Endothelial cell of umbilical vein (primary cell): ENCODE results near the gene CACNA2D2. TPM values are rescaled to one million over a fixed set of nuclear protein-coding genes. Genes with fewer than 3 reads are reported as not detected.

ENCODE experiments used
- BruUV-seq: library from RNA; stranded (reverse); fragments of 400-500 nt; replicated peaks from 2 replicates; lab custom pipeline; 2021; lab: Mats Ljungman, UMichigan
- CTCF ChIA-PET: fragments of 300-600, 350-600 bp; sonication (Branson Sonifier 250); formaldehyde crosslinking; loops from one replicate; lab custom pipeline; 2021; ENCODE audit warnings: antibody characterized with exemption, inconsistent platforms; lab: Charles Lee
- POLR2A ChIA-PET: fragments of 300-600, 350-600 bp; sonication (Branson Sonifier 250); formaldehyde crosslinking; loops from one replicate; lab custom pipeline; 2021; ENCODE audit warnings: antibody characterized with exemption, inconsistent platforms; lab: Charles Lee
- DNase-seq: peaks from one replicate; pipeline ENCODE4 v3.0.0-alpha.2; 2011; ENCODE audit warnings: low read depth, low spot score
- FAIRE-seq: peaks from 2 replicates; lab custom pipeline; 2011; peaks lifted over from hg19 to GRCh38; lab: Jason Lieb, UNC
- H2AFZ ChIP-seq: 2 replicates; pipeline ENCODE4 v1.6.0; 2012; ENCODE audit warnings: low read depth, low read length, control low read depth, inconsistent platforms
- H3K27ac ChIP-seq: 2 replicates; pipeline ENCODE4 v1.5.1; 2011; ENCODE audit warnings: low read depth, mild to moderate bottlenecking, control low read depth, low read length, moderate library complexity; ENCODE audit not compliant: insufficient read depth
- H3K27me3 ChIP-seq, 2 experiments: 2 replicates each; pipeline versions ENCODE4 v1.6.0 to v1.6.1; 2011; ENCODE audit warnings: low read length in 2 of 2, mixed read lengths in 1 of 2; ENCODE audit not compliant: control insufficient read depth in 2 of 2, insufficient read depth in 2 of 2
- H3K36me3 ChIP-seq, 2 experiments: 2 replicates in 1 of 2; 3 replicates in 1 of 2; pipeline ENCODE4 v1.5.1; 2011; ENCODE audit warnings: low read length in 2 of 2, mild to moderate bottlenecking in 1 of 2, moderate library complexity in 1 of 2; ENCODE audit not compliant: control insufficient read depth in 2 of 2, insufficient read depth in 2 of 2; ENCODE audit errors: extremely low read depth in 1 of 2
- H3K4me1 ChIP-seq: 3 replicates; pipeline ENCODE4 v1.5.1; 2011; ENCODE audit warnings: mild to moderate bottlenecking, low read length; ENCODE audit not compliant: control insufficient read depth, insufficient read depth; ENCODE audit errors: extremely low read depth
- H3K4me2 ChIP-seq: 2 replicates; pipeline ENCODE4 v1.6.1; 2011; ENCODE audit warnings: low read length, control low read depth, mixed read lengths; ENCODE audit not compliant: insufficient read depth
- H3K4me3 ChIP-seq, 3 experiments: fragments of 200-600 bp in 1 of 3; sonication (generic), shearing (Covaris generic) in 1 of 3; replicated peaks in 1 of 3; 2 replicates each; pipeline ENCODE4 v1.5.1; 2011 to 2016; ENCODE audit warnings: control low read depth in 3 of 3, low read length in 3 of 3, mild to moderate bottlenecking in 2 of 3, inconsistent platforms in 1 of 3, low read depth in 1 of 3, moderate library complexity in 1 of 3; ENCODE audit not compliant: insufficient read depth in 1 of 3
- H3K79me2 ChIP-seq: 2 replicates; pipeline ENCODE4 v1.6.0; 2012; ENCODE audit warnings: low read length, inconsistent platforms; ENCODE audit not compliant: control insufficient read depth, insufficient read depth
- H3K9ac ChIP-seq: replicated peaks from 2 replicates; pipeline ENCODE3; 2011; ENCODE audit warnings: low read length, control low read depth; ENCODE audit not compliant: insufficient read depth; ENCODE audit errors: extremely low read depth
- H3K9me1 ChIP-seq: replicated peaks from 3 replicates; pipeline ENCODE4 v1.6.0; 2011; ENCODE audit warnings: mild to moderate bottlenecking, low read length; ENCODE audit not compliant: control insufficient read depth, insufficient read depth; ENCODE audit errors: extremely low read depth
- H3K9me3 ChIP-seq: replicated peaks from 2 replicates; pipeline ENCODE4 v1.5.1; 2012; ENCODE audit warnings: low read length, inconsistent platforms; ENCODE audit not compliant: control insufficient read depth, insufficient read depth
- H4K20me1 ChIP-seq: replicated peaks from 2 replicates; pipeline ENCODE3; 2011; ENCODE audit warnings: mild to moderate bottlenecking, low read length; ENCODE audit not compliant: control insufficient read depth, insufficient read depth; ENCODE audit errors: extremely low read depth
- EZH2 ChIP-seq: IDR thresholded peaks from 2 replicates; pipeline ENCODE4 v1.6.1; 2012; ENCODE audit warnings: borderline replicate concordance, low read depth, mild to moderate bottlenecking, moderate library complexity, low read length, inconsistent platforms; ENCODE audit not compliant: severe bottlenecking
- FOS ChIP-seq: IDR thresholded peaks from 2 replicates; pipeline ENCODE4 v1.6.1; 2011; ENCODE audit warnings: mild to moderate bottlenecking, low read length, moderate library complexity, borderline replicate concordance; ENCODE audit not compliant: insufficient read depth
- GATA2 ChIP-seq: IDR thresholded peaks from 2 replicates; pipeline ENCODE4 v1.7.0; 2011; ENCODE audit warnings: low read depth, mild to moderate bottlenecking, moderate library complexity, mixed read lengths, low read length; ENCODE audit not compliant: insufficient read length, insufficient read depth
- JUN ChIP-seq: IDR thresholded peaks from 2 replicates; pipeline ENCODE4 v1.6.1; 2011; ENCODE audit warnings: borderline replicate concordance, low read depth; ENCODE audit not compliant: insufficient read length, insufficient read depth
- MYC ChIP-seq: IDR thresholded peaks from one replicate; pipeline ENCODE4 v1.6.1; 2011; ENCODE audit warnings: mild to moderate bottlenecking, low read depth, low read length
- POLR2A ChIP-seq: IDR thresholded peaks from 2 replicates; pipeline ENCODE4 v1.6.1; 2012; ENCODE audit warnings: low read depth, mild to moderate bottlenecking, control low read depth, low read length
- POLR2AphosphoS5 ChIP-seq: IDR thresholded peaks from 2 replicates; pipeline ENCODE4 v1.6.1; 2012; ENCODE audit warnings: low read depth, mild to moderate bottlenecking, control low read depth, low read length, moderate library complexity; ENCODE audit not compliant: insufficient read depth
- dilution Hi-C: fragments of 300-500 bp; cut with MboI; formaldehyde crosslinking; loops from one replicate; pipeline ENCODE4 v1.15.0; 2019; ENCODE audit warnings: low sequenced_read_pairs; ENCODE audit not compliant: extremely low pct_ligation_motif_present
- intact Hi-C: fragments of 100-400 bp; cut with micrococcal nuclease; formaldehyde crosslinking; loops from one replicate; pipeline ENCODE4 v1.10.0; 2022
- polyA plus RNA-seq, 4 experiments: library from polyadenylated mRNA; depleted of rRNA in 3 of 4; stranded (reverse) in 3 of 4; unstranded in 1 of 4; fragments of >200 nt; gene quantifications; 2 replicates each; pipeline versions ENCODE4 v1.2.1 to v1.2.3, GENCODE V29; 2011 to 2012; ENCODE audit warnings: missing spikeins in 1 of 4
- total RNA-seq: library from RNA; stranded (reverse); gene quantifications from 2 replicates; pipeline ENCODE4 v1.2.3, GENCODE V29; 2021
- TF ChIP-seq, protein P1 (sequence below): IDR thresholded peaks from 2 replicates; pipeline ENCODE4 v1.6.1; 2011; ENCODE audit not compliant: insufficient read depth, insufficient read length
- TF ChIP-seq, protein P2 (sequence below), 2 donors: IDR thresholded peaks; 1 replicate in 1 of 2; 2 replicates in 1 of 2; pipeline ENCODE4 v1.5.1; 2011; ENCODE audit warnings: low read length in 2 of 2, mild to moderate bottlenecking in 2 of 2, moderate library complexity in 2 of 2, control low read depth in 1 of 2, inconsistent platforms in 1 of 2, low read depth in 1 of 2; ENCODE audit not compliant: insufficient read depth in 1 of 2; ENCODE audit errors: extremely low read depth in 1 of 2

Gene CACNA2D2
- total and polyA plus RNA-seq, 2 donors (not counting 3 experiments of a cell fraction or from before 2014, with no cell fraction given): 0.15 TPM; not detected in 1

DNA sequence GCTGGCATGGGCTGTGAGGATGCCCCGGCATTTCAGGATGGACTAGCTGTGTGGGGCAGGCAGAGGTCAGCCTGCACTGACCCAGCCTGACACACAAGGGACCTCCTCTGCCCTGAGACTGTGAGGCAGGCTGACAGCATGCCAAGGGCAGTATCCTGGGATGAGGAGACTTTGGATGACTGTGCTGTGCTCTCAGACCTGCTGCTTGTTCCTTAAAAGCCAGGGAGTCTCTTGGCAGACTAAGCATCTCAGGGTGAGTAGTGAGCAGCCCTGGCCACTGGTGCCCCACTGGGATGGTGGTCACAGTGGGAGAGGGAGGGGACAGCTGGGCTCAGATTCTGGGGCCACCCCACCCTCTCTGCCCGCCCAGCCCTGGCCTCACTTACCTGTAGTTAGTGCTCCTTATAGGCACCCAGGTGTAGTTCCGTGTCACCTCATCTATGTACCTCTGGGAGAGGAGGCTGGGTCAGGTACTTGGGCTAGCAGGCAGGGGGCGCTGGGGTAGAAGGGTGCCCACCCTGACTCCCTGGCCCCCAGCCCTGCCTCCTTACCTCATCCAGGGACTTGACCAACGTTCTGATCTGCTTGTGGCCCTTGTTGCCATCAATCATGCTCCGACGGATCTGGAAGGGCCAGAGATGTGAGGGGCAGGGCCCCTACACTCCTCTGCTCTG lies 128.0 kb downstream of the CACNA2D2 start:
- ChIA-PET POLR2A (no interaction called here), CTCF (interaction anchor here (0.6 kb wide), 1 partner anchor 167 kb away, joined by 4 read pairs; no protein-coding TSS in a partner anchor)
- no peaks in the 10 kb centered on the region for H3K9me3 ChIP-seq
- H3K27ac ChIP-seq: no peak overlapping the region
- no peaks in the 10 kb centered on the region for H3K4me1 ChIP-seq
- no peaks in the 10 kb centered on the region for H3K36me3 ChIP-seq
- TF ChIP-seq, protein P1, sequence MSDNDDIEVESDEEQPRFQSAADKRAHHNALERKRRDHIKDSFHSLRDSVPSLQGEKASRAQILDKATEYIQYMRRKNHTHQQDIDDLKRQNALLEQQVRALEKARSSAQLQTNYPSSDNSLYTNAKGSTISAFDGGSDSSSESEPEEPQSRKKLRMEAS: no peak
- no peak for TF ChIP-seq POLR2A
- no peak for TF ChIP-seq JUN
- no peak for TF ChIP-seq EZH2
- no peak for TF ChIP-seq GATA2
- TF ChIP-seq, protein P2, sequence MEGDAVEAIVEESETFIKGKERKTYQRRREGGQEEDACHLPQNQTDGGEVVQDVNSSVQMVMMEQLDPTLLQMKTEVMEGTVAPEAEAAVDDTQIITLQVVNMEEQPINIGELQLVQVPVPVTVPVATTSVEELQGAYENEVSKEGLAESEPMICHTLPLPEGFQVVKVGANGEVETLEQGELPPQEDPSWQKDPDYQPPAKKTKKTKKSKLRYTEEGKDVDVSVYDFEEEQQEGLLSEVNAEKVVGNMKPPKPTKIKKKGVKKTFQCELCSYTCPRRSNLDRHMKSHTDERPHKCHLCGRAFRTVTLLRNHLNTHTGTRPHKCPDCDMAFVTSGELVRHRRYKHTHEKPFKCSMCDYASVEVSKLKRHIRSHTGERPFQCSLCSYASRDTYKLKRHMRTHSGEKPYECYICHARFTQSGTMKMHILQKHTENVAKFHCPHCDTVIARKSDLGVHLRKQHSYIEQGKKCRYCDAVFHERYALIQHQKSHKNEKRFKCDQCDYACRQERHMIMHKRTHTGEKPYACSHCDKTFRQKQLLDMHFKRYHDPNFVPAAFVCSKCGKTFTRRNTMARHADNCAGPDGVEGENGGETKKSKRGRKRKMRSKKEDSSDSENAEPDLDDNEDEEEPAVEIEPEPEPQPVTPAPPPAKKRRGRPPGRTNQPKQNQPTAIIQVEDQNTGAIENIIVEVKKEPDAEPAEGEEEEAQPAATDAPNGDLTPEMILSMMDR (IDR thresholded peaks at IDR 0.05; ENCODE audit: extremely low read depth in 1 of 2, insufficient read depth in 1 of 2, low read depth in 1 of 2, low read length in 2 of 2): no peak
- no peak for TF ChIP-seq POLR2AphosphoS5
- no peak for TF ChIP-seq MYC
- no peak for TF ChIP-seq FOS
- no peak overlapping the region for H3K4me2 ChIP-seq
- BruUV-seq: no TSS peak
- no peaks in the 10 kb centered on the region for H4K20me1 ChIP-seq
- no peak overlapping the region for H2AFZ ChIP-seq
- intact Hi-C loops: no loop called here
- dilution Hi-C loops: no loop called here
- H3K79me2 ChIP-seq: no peaks in the 10 kb centered on the region
- no peak overlapping the region for H3K4me3 ChIP-seq
- peaks cover 0 to 2% of the 10 kb centered on the region in 2 experiments for H3K27me3 ChIP-seq
- H3K9ac ChIP-seq: no peak overlapping the region
- no peak for FAIRE-seq
- no peaks in the 10 kb centered on the region for H3K9me1 ChIP-seq
- DNase-seq: no peak
